ENCODE results near the gene ASB6.

DNA sequence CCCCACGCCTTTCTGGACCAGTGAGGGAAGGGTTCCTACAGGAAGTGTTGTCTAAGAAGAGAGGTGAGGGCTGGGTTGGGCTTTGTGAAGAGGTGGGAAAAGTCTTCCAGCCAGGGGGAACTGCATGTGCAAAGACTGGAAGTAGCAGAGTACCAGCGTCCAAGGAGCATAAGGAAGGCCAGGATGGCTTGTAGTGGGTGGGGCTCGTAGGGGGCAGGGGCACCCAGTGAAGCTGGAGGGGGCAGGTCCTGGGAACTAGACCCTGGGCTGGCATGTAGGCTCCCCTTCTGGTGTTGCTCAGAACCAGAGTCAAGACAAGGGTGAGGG lies 43.9 kb upstream of the ASB6 start:
- TF ChIP-seq, protein P1, sequence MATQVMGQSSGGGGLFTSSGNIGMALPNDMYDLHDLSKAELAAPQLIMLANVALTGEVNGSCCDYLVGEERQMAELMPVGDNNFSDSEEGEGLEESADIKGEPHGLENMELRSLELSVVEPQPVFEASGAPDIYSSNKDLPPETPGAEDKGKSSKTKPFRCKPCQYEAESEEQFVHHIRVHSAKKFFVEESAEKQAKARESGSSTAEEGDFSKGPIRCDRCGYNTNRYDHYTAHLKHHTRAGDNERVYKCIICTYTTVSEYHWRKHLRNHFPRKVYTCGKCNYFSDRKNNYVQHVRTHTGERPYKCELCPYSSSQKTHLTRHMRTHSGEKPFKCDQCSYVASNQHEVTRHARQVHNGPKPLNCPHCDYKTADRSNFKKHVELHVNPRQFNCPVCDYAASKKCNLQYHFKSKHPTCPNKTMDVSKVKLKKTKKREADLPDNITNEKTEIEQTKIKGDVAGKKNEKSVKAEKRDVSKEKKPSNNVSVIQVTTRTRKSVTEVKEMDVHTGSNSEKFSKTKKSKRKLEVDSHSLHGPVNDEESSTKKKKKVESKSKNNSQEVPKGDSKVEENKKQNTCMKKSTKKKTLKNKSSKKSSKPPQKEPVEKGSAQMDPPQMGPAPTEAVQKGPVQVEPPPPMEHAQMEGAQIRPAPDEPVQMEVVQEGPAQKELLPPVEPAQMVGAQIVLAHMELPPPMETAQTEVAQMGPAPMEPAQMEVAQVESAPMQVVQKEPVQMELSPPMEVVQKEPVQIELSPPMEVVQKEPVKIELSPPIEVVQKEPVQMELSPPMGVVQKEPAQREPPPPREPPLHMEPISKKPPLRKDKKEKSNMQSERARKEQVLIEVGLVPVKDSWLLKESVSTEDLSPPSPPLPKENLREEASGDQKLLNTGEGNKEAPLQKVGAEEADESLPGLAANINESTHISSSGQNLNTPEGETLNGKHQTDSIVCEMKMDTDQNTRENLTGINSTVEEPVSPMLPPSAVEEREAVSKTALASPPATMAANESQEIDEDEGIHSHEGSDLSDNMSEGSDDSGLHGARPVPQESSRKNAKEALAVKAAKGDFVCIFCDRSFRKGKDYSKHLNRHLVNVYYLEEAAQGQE (IDR thresholded peaks at IDR 0.05; ENCODE audit: insufficient read depth in 1 of 2, low read depth in 2 of 2, low read length in 2 of 2), result no peak
- TF ChIP-seq TAF1 (IDR thresholded peaks at IDR 0.05; ENCODE audit: borderline replicate concordance, insufficient read depth, low read length), result no peak
- TF ChIP-seq POLR2AphosphoS5 (IDR thresholded peaks at IDR 0.05; ENCODE audit: low read depth, low read length), result no peak
